ENCODE data around the gene TK2. TPM values are rescaled to one million over a fixed set of nuclear protein-coding genes. Genes with fewer than 3 reads are reported as not detected.
"Not testable (repeated sequence)": the region's sequence is repeated elsewhere in the genome, so short reads cannot be mapped to it uniquely, and the experiment has no call there.

TK2 gene
- total RNA-seq, 1 experiment from 2014 or later: 16.0 TPM

DNA sequence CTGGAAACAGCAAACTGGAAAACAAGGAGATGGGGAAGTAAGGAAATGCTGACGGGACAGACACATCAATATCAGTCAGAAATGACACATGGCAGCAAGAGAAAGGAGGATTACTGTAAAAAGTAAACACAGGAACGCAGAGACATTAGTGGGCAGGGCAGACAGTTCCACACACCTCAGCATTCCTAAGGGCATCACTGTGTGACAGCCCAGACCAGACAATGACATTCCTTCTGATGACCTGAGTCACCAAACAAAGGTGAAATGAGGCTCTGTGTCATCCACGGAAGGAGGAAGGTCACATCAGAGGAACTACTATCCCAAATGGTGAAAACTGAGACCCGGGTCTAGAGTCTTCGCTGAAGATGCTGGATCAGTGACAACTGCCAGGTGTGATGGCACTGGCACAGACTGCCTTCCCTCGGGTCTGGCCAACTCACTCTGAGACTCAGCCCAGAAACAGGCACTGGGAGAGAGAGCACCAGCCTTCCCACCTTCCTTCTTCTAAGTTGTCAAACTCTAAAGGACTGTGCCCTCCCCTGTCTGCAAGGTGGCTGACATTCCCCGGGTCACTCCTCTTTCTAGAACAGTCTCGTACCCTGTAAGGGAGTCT is 36.7 kb downstream of the TK2 start:
- H3K27me3 ChIP-seq: no peaks in the 10 kb centered on the region
- H3K27ac ChIP-seq: no peak overlapping the region
- peaks cover 34% of the 10 kb centered on the region for H3K4me1 ChIP-seq
- no peak for DNase-seq
- no peak overlapping the region for H3K4me3 ChIP-seq
- H3K9me3 ChIP-seq (replicated peaks): no peaks in the 10 kb centered on the region
- no peaks in the 10 kb centered on the region for H3K36me3 ChIP-seq

DNA sequence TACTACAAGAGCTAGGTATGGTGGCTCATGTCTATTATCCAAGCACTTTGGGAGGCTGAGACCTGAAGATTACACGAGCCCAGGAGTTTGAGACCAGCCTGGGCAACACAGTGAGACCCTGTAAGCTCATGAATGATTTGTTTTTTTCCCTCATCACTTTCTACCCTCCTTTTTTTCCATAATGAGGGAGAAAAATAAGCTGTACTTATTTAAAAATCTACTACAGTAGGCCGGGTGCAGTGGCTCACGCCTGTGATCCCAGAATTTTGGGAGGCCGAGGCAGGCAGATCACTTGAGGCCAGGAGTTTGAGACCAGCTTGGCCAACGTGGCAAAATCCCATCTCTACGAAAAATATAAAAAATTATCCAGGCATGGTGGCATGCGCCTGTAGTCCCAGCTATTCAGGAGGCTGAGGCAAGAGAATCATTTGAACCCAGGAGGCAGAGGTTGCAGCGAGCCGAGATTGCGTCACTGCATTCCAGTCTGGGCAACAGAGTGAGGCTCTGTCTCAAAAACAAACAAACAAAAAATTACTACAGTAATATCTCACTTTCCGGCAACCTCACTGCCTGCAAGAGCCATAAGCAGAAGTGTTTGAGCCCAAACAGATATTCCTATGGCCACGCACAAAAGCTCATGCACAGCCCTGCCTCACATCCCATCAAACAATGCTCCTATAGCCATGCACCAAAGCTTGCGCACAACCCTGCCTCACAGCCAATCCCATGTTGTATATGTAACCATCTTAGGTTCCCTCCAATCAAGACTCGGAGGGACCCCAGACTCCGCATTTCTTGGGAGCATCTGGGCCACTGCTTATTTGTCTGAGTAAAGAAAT is 37.4 kb downstream of the TK2 start:
- Histone ChIP-seq H3K27ac (peak overlapping the region; percentile 31), H3K4me3 (no peak overlapping the region), H3K9me3 (replicated peaks) (no peaks in the 10 kb centered on the region), H3K36me3 (no peaks in the 10 kb centered on the region), H3K4me1 (peaks cover 28% of the 10 kb centered on the region), H3K27me3 (no peaks in the 10 kb centered on the region)
- no peak for DNase-seq

DNA sequence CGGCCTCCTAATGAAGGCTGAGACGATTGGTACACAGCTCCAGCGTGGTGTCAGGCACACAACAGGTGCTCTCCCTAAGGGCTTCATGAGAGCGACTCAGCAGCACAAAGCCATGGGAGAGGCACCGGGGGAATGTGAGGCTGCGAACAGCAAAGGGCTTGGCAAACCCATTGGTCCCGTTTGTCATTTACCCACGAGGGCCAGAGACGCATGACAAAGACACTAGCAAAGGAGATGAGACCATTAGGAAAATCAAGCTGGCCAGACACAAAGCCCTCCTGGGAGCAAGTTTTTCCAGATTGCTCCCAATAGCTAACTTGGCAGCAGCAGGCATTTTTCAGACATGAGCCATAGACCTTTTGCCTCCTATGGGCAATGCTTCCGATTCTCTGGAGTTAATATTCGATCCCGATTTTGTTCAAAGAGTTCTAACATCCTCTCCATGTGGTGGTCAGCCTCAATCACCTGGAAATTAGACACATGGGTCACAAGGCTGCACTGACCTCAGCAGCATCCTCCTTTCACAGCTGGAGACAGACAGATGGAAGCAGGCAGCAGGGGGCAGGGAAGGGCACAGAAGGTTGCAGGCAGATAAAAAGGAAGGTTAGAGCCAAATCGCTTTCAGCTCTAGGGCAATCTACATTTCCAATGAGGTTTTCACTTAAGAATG is 38.2 kb downstream of the TK2 start:
- peaks cover 22% of the 10 kb centered on the region for H3K4me1 ChIP-seq
- no peaks in the 10 kb centered on the region for H3K9me3 ChIP-seq (replicated peaks)
- H3K4me3 ChIP-seq: no peak overlapping the region
- peak; percentile 45 to 58 for DNase-seq
- H3K27me3 ChIP-seq: no peaks in the 10 kb centered on the region
- H3K27ac ChIP-seq: peak overlapping the region; percentile 31
- H3K36me3 ChIP-seq: no peaks in the 10 kb centered on the region

DNA sequence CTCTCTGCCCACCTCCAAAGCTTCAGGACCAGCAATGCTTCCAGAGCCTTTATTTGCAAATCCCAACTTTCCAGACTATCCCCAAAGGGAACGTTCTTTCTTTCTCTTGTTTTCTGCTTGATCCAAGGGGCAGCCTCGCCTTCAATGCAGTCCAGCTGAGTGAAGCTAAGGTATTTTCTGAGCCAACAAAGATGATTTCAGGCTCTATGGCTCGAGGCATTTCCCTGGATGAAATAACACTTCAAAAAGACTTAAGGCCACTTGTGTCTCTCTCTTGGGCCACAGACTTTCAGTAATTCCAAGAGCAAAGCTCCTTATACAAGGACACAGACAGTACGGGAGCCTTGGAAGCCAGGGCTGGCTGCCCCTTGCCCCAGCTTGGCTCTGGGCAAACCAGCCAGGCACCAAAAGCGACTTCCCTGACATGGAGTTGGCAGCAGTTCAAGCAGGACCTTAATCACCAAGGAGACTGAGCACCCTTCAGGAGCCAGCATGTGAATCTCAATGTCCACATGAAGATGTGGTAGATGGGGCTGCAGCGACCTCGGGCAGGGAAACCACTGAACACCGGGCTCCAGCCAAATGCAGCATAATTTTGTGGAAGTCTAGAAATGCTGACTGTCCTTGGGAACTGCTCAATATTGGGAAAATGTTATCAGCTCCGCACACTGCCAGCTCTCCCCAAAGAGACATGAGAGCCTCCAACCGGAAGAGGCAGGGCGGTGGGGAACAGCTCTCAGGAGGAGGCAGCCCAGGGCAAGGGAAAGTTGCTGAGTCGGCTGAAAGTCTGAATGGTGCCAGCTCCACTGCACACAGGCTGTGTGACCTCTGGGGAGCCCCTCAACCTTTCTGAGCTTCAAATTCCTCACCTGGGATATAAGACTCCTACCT is 39.0 kb downstream of the TK2 start:
- DNase-seq: no peak
- Histone ChIP-seq H3K27me3 (no peaks in the 10 kb centered on the region), H3K4me3 (no peak overlapping the region), H3K36me3 (no peaks in the 10 kb centered on the region), H3K4me1 (peaks cover 15% of the 10 kb centered on the region), H3K9me3 (replicated peaks) (no peaks in the 10 kb centered on the region), H3K27ac (no peak overlapping the region)

DNA sequence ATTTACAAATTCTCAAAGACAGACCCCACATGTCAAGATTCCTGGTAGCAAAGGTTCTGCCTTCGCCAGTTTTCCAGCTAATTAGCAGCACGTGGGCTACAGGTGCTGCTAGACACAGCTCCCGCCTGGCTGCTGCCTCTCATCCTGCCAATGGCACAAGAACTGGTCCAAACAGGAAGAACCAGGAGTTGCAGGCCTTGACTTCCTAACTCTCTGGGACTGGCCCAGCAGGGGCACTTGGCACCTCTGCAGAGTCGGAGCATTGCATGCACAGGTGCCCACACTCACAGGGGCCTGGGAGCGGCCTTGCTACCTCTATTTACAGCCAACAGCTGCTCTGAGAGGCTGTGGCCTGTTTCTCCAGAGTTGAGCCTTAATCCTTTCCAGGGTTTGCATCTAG is 39.6 kb downstream of the TK2 start:
- no peak for DNase-seq
- Histone ChIP-seq H3K36me3 (no peaks in the 10 kb centered on the region), H3K9me3 (replicated peaks) (no peaks in the 10 kb centered on the region), H3K4me1 (peaks cover 15% of the 10 kb centered on the region), H3K4me3 (no peak overlapping the region), H3K27me3 (no peaks in the 10 kb centered on the region), H3K27ac (no peak overlapping the region)

DNA sequence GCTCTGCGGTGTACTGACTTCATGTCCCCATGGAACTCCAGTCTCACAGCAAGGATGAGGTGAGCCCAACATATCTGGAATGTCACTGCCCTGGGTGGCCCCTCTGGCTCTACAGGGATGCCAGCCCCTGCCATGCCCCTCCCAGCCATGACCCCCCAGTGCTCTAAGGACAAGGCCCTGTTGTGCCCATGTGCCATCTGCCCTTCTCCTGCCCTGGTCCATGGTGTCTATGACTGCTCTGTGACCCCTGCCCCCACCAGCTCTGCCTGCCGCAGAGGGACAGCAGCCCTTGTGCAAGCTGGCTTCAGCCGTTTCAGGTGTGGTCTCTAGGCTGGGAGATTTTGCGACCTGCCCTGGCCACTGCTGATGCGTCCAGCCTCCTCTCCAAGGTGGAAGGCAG is 40.3 kb downstream of the TK2 start:
- Histone ChIP-seq H3K27ac (no peak overlapping the region), H3K27me3 (no peaks in the 10 kb centered on the region), H3K4me3 (no peak overlapping the region), H3K9me3 (replicated peaks) (no peaks in the 10 kb centered on the region), H3K36me3 (no peaks in the 10 kb centered on the region), H3K4me1 (peaks cover 15% of the 10 kb centered on the region)
- DNase-seq: no peak

DNA sequence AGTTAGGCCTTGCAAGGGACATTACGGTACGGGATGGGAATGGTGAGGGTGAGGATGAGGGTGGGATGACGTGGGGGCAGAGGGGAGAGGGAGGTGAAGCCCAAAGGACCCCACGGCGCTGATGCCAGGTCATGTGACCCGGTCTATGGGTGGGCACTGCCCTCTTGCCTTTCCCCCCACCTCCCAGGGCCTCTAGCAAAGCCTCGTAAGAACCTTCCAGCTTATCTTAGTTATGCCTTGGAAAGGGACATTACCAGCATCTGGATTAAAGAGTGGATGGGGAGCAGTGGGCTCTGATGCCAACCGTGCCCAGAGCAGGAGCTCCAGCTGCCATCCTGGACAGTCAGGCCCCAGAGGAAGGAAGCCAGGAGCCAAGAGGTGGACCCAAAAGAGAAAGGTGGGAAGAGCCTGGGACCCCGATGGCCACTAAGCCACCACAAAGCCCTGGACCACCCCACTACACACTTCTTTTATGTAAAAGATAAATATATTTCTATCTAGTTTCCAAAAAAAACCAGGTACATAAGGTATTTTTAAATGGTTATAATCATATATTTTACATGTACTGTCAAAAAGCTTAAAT is 40.9 kb downstream of the TK2 start:
- Histone ChIP-seq H3K4me3 (no peak overlapping the region), H3K9me3 (replicated peaks) (no peaks in the 10 kb centered on the region), H3K36me3 (no peaks in the 10 kb centered on the region), H3K4me1 (peaks cover 15% of the 10 kb centered on the region), H3K27ac (no peak overlapping the region), H3K27me3 (no peaks in the 10 kb centered on the region)
- no peak for DNase-seq

DNA sequence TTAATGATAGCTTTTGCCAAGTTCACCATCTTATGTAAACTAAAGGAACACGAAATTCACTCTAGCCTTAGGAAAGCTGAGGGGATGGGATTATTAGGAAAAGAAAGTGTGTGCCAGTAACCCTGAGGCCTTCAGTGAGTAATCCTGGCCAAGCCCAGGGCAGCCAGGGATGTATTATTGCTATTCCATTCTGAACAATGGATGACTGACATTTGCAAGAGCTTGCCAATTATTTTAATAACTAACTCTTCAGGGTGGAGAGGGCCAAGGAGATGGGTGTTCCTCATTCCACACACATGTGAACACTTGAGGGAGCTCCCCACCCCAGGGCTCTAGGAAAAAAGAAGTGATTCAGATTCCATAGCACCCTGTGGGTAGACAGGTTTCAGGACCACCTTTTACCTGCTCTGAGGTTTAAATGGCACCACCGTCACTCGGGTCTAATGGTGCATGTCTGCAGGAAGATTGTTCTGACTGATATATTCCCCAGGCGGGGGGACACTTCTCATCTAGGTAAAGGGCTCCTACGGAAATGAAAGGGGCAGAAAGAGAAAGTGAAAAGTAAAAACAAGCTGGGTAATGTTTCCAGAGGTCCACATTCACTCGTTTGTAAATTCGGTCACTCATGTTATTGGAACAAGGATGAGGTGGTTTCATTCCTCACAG is 41.5 kb downstream of the TK2 start:
- Histone ChIP-seq H3K4me3 (no peak overlapping the region), H3K36me3 (no peaks in the 10 kb centered on the region), H3K27ac (no peak overlapping the region), H3K27me3 (no peaks in the 10 kb centered on the region), H3K4me1 (peaks cover 15% of the 10 kb centered on the region), H3K9me3 (replicated peaks) (no peaks in the 10 kb centered on the region)
- no peak for DNase-seq

DNA sequence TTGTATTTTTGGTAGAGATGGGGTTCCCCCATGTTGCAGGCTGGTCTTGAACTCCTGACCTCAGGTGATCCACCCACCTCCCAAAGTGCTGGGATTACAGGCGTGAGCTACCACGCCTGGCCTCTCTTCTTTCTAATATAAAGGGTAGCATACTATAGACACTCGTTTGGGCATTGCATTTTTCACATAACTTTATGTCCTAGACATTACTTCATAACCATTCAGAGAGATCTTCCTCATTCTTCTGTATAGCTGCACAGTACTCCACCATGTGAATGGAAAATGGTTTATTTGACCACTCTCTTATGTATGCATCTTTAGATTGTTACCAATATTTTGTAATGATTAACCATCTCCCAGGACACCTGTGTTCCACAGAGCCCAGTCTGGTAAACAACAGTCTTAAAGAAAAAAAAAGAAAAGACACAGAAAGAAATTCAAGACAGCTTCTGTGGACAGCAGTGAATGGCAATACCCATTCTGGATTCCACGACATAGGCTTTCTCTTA is 42.1 kb downstream of the TK2 start:
- H3K36me3 ChIP-seq: no peaks in the 10 kb centered on the region
- no peaks in the 10 kb centered on the region for H3K27me3 ChIP-seq
- no peak overlapping the region for H3K27ac ChIP-seq
- no peak for DNase-seq
- no peaks in the 10 kb centered on the region for H3K9me3 ChIP-seq (replicated peaks)
- H3K4me3 ChIP-seq: no peak overlapping the region
- H3K4me1 ChIP-seq: peaks cover 15% of the 10 kb centered on the region

DNA sequence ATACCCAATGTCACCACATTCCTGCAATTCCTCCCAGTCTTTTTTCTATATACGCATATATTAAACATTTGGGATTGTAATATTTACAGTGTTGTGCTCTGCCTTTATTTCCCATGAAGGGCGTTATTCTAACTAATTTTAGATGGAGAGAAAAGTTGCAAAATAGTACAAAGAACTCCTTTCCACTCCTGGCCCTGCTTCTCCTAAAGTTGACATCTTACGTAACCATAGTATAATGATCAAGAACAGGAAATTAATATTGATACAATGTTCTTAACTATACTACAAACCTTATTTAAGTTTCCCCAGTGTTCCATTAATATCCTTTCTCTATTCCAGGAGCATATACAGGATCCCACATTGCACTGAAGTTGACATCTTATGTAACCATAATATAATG is 46.3 kb downstream of the TK2 start:
- Histone ChIP-seq H3K4me1 (no peaks in the 10 kb centered on the region), H3K27me3 (no peaks in the 10 kb centered on the region), H3K27ac (no peak overlapping the region), H3K9me3 (replicated peaks) (peaks cover 19% of the 10 kb centered on the region), H3K36me3 (no peaks in the 10 kb centered on the region), H3K4me3 (no peak overlapping the region)
- no peak for DNase-seq

DNA sequence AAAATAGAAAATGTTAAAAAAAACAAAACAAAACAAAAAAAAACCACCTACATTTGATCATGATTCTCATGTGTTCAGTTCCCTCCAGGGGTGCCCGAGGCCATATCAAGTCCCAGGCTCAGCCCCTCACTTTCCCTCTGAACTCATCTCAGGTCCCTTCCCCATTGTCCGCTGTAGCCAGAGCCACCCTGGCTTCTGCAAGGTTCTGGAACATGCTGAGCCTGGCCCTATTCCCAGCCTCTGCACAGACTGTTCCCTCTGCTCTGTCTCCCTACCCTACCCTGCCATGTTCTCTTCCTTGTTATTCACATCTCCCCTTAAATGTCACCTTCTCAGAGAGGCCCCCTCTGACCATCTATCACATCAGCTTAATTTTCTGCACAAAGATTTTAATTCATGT is 46.9 kb downstream of the TK2 start:
- Histone ChIP-seq H3K36me3 (no peaks in the 10 kb centered on the region), H3K4me3 (no peak overlapping the region), H3K27ac (no peak overlapping the region), H3K9me3 (replicated peaks) (peaks cover 25% of the 10 kb centered on the region), H3K27me3 (no peaks in the 10 kb centered on the region), H3K4me1 (no peaks in the 10 kb centered on the region)
- DNase-seq: no peak

DNA sequence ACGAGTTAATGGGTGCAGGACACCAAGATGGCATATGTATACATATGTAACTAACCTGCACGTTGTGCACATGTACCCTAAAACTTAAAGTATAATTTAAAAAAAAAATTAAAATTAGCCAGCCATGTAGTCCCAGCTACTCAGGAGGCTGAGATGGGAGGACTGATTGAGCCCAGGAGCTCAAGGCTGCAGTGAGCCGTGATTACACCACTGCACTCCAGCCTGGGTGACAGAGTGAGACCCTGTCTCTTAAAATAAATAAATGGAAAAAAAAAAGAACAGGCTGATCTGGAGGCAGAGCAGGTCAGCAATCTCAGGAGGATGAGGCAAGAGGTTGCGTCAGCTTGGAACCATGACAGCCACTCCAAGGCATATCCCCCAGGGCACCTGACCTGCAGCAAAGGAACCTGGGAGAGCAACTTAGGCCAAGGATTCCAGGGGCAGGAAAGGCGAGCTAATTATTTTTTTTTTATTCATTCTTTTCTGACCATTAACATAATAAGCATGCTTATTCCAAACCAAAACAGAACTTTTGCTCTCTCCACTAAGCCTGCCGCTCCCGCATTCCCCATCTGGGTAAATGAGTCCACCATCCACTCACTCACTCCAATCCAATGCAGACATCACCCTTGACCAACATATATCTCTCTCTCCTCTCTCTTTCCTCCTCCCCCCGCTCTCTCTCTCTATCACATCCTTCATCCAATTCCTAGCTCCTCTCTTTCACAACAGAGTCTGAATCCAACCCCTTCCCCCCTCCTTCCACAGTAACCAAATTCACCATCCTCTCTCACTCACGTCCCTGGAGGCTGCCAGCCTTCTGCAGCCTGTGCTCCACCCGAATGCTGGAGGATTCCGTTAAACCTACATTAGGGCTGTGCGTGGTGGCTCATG is 47.7 kb downstream of the TK2 start:
- DNase-seq: no peak
- H3K4me3 ChIP-seq: no peak overlapping the region
- peaks cover 31% of the 10 kb centered on the region for H3K9me3 ChIP-seq (replicated peaks)
- H3K4me1 ChIP-seq: no peaks in the 10 kb centered on the region
- H3K27ac ChIP-seq: no peak overlapping the region
- no peaks in the 10 kb centered on the region for H3K36me3 ChIP-seq
- H3K27me3 ChIP-seq: no peaks in the 10 kb centered on the region

DNA sequence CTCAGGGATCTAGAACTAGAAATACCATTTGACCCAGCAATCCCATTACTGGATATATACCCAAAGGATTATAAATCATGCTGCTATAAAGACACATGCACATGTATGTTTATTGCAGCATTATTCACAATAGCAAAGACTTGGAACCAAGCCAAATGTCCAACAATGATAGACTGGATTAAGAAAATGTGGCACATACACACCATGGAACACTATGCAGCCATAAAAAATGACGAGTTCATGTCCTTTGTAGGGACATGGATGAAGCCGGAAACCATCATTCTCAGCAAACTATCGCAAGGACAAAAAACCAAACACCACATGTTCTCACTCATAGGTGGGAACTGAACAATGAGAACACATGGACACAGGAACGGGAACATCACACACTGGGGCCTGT is 48.4 kb downstream of the TK2 start:
- not testable (repeated sequence) for H3K27me3 ChIP-seq, H3K4me1 ChIP-seq, H3K4me3 ChIP-seq, DNase-seq, H3K27ac ChIP-seq, H3K36me3 ChIP-seq
- peaks cover 38% of the 10 kb centered on the region for H3K9me3 ChIP-seq (replicated peaks)
